ENCODE measurements around the gene MYOF.

The MYOF gene

GRCh38 chr10:93410697-93411348 lies 71.3 kb downstream of the MYOF start:
- no peak for DNase-seq (ENCODE audit: low spot score)
- TF ChIP-seq, protein P1, sequence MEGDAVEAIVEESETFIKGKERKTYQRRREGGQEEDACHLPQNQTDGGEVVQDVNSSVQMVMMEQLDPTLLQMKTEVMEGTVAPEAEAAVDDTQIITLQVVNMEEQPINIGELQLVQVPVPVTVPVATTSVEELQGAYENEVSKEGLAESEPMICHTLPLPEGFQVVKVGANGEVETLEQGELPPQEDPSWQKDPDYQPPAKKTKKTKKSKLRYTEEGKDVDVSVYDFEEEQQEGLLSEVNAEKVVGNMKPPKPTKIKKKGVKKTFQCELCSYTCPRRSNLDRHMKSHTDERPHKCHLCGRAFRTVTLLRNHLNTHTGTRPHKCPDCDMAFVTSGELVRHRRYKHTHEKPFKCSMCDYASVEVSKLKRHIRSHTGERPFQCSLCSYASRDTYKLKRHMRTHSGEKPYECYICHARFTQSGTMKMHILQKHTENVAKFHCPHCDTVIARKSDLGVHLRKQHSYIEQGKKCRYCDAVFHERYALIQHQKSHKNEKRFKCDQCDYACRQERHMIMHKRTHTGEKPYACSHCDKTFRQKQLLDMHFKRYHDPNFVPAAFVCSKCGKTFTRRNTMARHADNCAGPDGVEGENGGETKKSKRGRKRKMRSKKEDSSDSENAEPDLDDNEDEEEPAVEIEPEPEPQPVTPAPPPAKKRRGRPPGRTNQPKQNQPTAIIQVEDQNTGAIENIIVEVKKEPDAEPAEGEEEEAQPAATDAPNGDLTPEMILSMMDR (IDR thresholded peaks at IDR 0.05; ENCODE audit: extremely low read depth, missing control alignments): no peak

DNA sequence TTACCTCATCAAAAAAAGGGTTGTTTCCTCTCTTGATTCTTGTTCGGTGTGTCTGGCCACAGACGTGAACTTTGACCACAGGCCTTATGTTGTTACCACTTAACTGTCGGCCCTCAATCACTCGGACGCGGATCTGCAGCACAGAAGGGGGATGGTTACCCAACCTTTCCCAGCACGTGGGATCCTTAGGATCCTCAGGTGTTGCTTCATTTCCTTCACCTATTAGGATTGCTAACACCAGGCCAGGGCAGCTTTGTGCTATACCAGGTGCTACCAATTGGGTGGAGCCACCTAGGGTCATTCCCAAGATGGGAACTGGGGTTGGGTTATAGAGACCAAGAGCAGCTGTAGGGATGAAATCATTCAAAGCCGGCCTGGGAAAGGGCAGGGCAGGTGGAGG lies 73.4 kb downstream of the MYOF start:
- TF ChIP-seq, protein P1 (IDR thresholded peaks at IDR 0.05; ENCODE audit: extremely low read depth, missing control alignments): no peak
- no peak for DNase-seq (ENCODE audit: low spot score)

DNA sequence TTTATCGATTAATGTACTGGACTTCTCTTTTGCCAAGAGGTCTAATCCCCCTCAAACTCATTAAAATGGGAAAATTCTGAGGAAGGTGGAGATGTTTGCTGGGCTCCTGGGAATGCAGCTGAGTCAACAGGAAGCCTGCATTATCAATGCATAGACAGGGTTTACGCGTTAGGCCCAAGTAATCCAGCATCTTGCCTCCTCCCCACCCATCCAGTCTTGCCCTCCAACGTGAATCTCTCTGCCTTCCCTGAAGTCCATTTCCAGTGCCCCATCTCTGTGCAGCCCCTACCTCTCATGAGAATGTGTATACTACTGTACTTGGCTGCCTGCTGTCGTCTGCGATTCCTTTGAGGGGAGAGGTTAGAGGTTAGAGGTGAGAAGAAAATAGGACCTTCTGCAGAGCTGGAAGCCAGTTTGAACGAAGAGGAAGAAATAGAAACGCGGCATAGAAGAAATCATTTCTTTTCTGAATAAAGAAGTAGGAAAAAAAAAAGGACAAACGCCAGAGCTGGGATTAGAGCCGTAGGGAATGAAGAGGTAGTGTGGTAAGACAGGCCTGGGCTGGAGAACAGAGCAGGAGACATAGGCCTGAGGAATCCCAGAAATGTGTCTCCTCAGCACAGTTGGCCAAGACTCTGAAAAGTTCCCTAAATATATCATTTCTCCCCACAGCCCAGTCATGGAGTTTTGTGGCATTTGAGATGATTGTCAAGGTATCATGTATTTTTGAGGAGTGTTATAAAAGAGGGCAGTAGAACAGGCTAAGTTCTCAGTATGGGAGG lies 75.6 kb downstream of the MYOF start:
- TF ChIP-seq, protein P1 (IDR thresholded peaks at IDR 0.05; ENCODE audit: extremely low read depth, missing control alignments): no peak
- DNase-seq (ENCODE audit: low spot score): no peak

- TF ChIP-seq, protein P1 (IDR thresholded peaks at IDR 0.05; ENCODE audit: extremely low read depth, missing control alignments): no peak
- DNase-seq (ENCODE audit: low spot score): no peak
Measured at GRCh38 chr10:93404048-93404354, 78.1 kb downstream of the MYOF start.

- TF ChIP-seq, protein P1 (IDR thresholded peaks at IDR 0.05; ENCODE audit: extremely low read depth, missing control alignments): no peak
- no peak for DNase-seq (ENCODE audit: low spot score)
Measured at GRCh38 chr10:93403152-93404047, 78.7 kb downstream of the MYOF start.

DNA sequence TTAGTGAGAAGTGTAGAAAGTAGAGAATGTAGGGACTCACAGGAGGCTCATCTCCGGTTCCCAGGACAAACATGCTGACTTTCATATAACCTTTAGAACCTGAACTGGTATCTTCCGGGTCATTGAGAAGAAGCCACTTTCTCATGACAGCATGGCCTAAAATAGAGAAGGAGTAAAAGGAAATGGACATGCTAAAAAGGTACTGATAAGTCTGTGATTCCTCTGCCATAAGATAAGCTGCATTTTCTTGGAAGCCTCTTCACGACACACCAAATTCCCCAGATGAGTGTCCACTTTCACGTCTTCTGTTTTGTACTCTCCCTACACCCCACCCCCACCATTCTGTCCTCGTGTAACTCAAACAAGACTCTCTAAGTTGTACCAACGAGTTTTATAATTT lies 79.9 kb downstream of the MYOF start:
- TF ChIP-seq, protein P1 (IDR thresholded peaks at IDR 0.05; ENCODE audit: extremely low read depth, missing control alignments): no peak
- no peak for DNase-seq (ENCODE audit: low spot score)

- TF ChIP-seq, protein P1 (IDR thresholded peaks at IDR 0.05; ENCODE audit: extremely low read depth, missing control alignments): no peak
- DNase-seq (ENCODE audit: low spot score): no peak
Measured at GRCh38 chr10:93398528-93398927, 83.6 kb downstream of the MYOF start.

Measured in GM20000 (cell line).